IMR-90 (cell line): ENCODE results near the gene PCDHB10.
"Not testable (repeated sequence)": the region's sequence is repeated elsewhere in the genome, so short reads cannot be mapped to it uniquely, and the experiment has no call there.

ENCODE experiments used
- CTCF ChIP-seq: conservative IDR thresholded peaks from 2 replicates; pipeline ENCODE4 v1.5.1; 2012; ENCODE audit warnings: mild to moderate bottlenecking, low read depth, low read length, improper control_type of control experiment
- MAZ ChIP-seq: IDR thresholded peaks from 2 replicates; pipeline ENCODE4 v1.6.1; 2012; ENCODE audit warnings: low read depth, mild to moderate bottlenecking, low read length, improper control_type of control experiment, moderate library complexity, borderline replicate concordance
- MXI1 ChIP-seq: IDR thresholded peaks from 2 replicates; pipeline ENCODE4 v1.6.1; 2012; ENCODE audit warnings: low read depth, mild to moderate bottlenecking, low read length, moderate library complexity, borderline replicate concordance
- POLR2A ChIP-seq: IDR thresholded peaks from 2 replicates; pipeline ENCODE4 v1.6.1; 2012; ENCODE audit warnings: mild to moderate bottlenecking, low read depth, low read length
- RAD21 ChIP-seq: IDR thresholded peaks from 2 replicates; pipeline ENCODE4 v1.6.1; 2012; ENCODE audit warnings: low read length, improper control_type of control experiment
- RFX5 ChIP-seq: IDR thresholded peaks from 2 replicates; pipeline ENCODE4 v1.8.0; 2012; ENCODE audit warnings: low read depth, mild to moderate bottlenecking, low read length, moderate library complexity

- not testable (repeated sequence) for TF ChIP-seq CTCF, POLR2A, RFX5, RAD21, MXI1, MAZ
Measured at GRCh38 chr5:141179876-141180275, 12.3 kb upstream of the PCDHB10 start.
